Astrocyte of the cerebellum (primary cell): Measurements from ENCODE around the gene ACACA.
A peak's percentile ranks its signal among the peaks of the same experiment; 100 is the strongest.

Source experiments
- DNase-seq: peaks from one replicate; pipeline ENCODE4 v3.0.0-alpha.2; 2011; ENCODE audit warnings: low read depth
- H3K4me3 ChIP-seq: 2 replicates; pipeline ENCODE4 v1.5.1; 2011; ENCODE audit warnings: mild to moderate bottlenecking, low read depth, low read length, moderate library complexity
- CTCF ChIP-seq: IDR thresholded peaks from 2 replicates; pipeline ENCODE4 v1.5.1; 2012; ENCODE audit warnings: low read length, low read depth, moderate library complexity, mild to moderate bottlenecking; ENCODE audit errors: missing control alignments
- in situ Hi-C: cut with HindIII; loops from 2 replicates; pipeline ENCODE4 v1.10.0; 2017; ENCODE audit warnings: low sequenced_read_pairs

ACACA gene

GRCh38 chr17:37339321-37339720, 67.3 kb downstream of the ACACA start:
- in situ Hi-C loops = no loop called here
- DNase-seq = no peak
- TF ChIP-seq CTCF = no peak
- no peak overlapping the region for H3K4me3 ChIP-seq

GRCh38 chr17:37338847-37339246, 67.8 kb downstream of the ACACA start:
- DNase-seq = no peak
- in situ Hi-C loops = no loop called here
- H3K4me3 ChIP-seq = no peak overlapping the region
- no peak for TF ChIP-seq CTCF

- in situ Hi-C loops = no loop called here
- no peak for TF ChIP-seq CTCF
- peak; percentile 79 for DNase-seq
- no peak overlapping the region for H3K4me3 ChIP-seq
These were observed 79.1 kb downstream of the ACACA start for GRCh38 chr17:37327341-37328090.

- in situ Hi-C loops = no loop called here
- no peak for TF ChIP-seq CTCF
- DNase-seq = no peak
- H3K4me3 ChIP-seq = no peak overlapping the region
These were observed 83.6 kb downstream of the ACACA start for GRCh38 chr17:37322826-37323561.

DNA sequence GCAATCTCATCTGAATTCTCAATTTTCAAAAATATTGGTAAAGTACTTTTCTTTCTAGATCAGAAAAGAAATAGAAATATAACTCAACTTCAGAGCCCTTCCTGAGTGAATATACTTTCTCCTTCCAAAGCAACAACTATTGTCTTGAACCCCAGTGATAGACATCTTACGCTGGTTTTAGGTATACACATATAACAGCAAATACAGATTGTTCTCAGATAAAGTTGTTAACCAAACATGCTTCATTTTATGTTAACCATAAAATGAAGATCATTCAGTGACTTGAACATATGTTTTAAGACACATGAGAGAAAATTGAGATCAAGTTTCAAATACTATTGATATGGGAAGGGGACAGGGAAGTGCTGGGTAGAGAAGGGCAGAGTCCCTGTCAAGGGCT, 84.5 kb downstream of the ACACA start:
- H3K4me3 ChIP-seq = no peak overlapping the region
- DNase-seq = no peak
- no peak for TF ChIP-seq CTCF
- in situ Hi-C loops = no loop called here

GRCh38 chr17:37318931-37319594, 87.6 kb downstream of the ACACA start:
- in situ Hi-C loops = no loop called here
- TF ChIP-seq CTCF = no peak
- no peak for DNase-seq
- H3K4me3 ChIP-seq = no peak overlapping the region
